NCI-H446 (cell line): ENCODE results near the gene SAMD10.
"Not testable (repeated sequence)": the region's sequence is repeated elsewhere in the genome, so short reads cannot be mapped to it uniquely, and the experiment has no call there.

Source experiments
- DNase-seq, 2 experiments: peaks; one replicate each; lab custom pipeline; 2025; lab: John Stamatoyannopoulos, UW

The SAMD10 gene

DNA sequence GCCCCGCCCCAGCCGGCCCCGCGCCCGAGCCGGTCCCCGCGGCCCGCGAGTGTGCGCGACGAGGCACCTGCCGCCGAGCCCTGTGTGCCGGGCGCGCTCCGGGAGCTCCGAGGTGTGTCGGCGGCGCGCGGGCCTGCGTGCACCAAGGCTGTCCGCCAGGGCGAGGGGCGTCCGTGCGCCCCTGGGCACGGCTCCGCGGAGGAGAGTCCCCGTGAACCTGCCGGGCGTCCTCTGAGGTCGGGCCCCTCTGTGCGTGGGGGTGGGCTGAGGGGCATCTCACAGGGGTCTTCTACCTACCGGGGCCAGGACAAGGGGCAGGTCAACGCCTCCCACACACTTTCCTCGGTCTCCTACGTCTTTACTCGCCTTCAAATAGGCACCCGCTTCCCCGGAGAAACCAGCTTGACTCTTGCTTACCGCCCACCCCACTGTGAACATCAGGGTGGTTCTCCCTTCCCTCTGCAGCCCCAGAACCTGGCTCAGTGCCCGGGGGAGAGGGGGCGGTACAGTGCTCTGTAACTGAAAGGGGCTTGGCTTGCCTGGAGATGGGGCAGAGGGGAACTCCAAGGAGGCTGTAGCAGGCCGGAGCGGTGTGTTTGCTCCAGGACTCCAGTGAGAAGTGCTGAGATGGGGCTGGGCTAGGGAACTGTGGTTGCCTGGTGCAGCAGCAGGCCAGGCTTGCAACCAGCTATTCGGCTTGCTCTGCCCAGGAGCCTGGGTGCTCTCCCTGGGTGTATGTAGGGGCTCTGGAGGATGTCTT is at the start of gene SAMD10:
Gene SAMD10, minus strand, starts transcription at position 86 of the 760 bp plus-strand sequence. CDS start 175 bp downstream, outside the sequence.
- DNase-seq = peak; percentile 78 to 90

DNA sequence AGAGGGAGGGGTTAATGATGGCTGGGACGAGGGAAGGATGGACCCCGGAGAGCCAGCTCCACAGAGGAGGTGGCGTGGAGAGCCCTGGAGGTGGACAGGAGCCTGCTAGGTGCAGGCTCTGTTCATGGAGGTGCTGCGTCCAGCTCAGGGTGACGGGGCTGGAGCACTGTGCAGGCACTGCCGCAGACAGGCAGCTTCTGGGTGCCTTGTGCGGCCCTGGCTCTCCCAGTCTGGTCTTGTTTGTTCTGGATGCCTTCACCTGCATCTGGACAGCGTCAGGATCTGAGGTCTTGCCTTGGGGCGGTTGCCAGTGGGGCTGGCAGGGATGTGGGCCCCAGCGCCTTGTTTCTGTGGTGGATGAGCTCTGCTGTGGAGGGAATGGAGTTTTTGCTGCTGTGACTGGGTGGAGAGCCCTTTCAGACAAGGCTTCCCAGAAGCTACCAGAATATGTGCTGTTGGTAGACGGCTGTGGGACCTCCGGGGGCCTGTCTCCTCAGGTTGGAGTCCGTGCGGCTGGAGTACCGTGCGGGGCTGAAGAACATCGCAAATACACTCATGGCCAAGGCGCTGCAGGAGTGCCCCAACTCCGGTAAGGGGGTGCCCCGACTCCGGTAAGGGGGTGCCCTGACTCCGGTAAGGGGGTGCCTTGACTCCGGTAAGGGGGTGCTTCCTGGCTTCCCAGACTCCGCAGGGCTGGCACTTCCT is 48.7 kb upstream of the SAMD10 start:
- DNase-seq = no peak

DNA sequence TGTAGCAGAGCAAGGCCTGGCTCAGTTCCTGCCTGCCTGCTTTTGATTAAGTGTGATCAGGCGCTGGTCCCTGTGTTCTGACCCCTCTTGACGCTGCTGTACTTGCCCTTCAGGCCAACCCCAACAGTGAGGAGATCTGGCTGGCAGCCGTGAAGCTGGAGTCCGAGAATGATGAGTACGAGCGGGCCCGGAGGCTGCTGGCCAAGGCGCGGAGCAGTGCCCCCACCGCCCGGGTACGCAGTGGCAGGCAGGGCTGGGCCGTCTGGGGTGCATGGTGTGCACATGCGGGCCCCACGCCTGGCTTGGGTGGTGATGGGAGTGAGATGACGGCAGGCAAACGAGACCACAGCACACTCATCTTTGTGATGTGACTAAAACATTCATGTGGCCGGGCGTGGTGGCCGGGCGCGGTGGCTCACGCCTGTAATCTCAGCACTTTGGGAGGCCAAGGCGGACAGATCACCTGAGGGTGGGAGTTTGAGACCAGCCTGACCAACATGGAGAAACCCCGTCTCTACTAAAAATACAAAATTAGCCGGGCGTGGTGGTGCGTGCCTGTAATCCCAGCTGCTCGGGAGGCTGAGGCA is 46.5 kb upstream of the SAMD10 start:
- no peak for DNase-seq

DNA sequence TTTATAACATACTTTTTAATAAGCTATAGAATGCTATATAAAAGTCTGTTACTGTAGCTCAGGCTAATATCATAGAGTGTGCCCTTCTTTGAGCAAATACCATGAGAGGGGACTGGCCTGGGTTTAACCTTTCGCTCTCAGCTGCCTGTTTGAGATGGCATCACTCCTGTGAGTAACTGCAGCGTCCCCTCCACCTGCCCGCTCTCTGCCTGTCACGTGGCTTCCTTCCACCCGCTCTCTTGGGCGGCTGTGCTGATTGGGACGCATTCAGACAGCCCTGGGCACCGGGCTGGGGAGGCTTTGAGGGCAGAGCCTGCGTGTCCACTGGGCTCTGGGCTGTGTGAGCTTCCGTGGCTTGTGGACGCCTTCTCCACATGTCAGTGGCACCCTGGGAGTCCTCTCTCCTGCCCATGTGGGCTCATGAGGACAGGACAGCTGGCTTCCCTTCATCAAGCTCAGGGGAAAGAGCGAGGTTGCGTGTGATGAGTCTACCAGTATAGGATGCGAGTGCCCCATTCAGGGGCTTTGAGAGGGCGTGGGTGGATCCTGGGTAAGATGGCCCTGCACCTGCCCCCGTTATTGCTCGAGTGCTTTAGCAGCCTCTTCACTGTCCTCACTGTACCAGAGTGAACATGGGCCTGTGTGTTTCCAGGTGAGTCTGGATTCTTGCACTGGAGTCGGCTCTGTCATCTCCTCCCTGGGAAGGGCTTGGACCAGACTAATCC is 45.8 kb upstream of the SAMD10 start:
- no peak for DNase-seq

DNA sequence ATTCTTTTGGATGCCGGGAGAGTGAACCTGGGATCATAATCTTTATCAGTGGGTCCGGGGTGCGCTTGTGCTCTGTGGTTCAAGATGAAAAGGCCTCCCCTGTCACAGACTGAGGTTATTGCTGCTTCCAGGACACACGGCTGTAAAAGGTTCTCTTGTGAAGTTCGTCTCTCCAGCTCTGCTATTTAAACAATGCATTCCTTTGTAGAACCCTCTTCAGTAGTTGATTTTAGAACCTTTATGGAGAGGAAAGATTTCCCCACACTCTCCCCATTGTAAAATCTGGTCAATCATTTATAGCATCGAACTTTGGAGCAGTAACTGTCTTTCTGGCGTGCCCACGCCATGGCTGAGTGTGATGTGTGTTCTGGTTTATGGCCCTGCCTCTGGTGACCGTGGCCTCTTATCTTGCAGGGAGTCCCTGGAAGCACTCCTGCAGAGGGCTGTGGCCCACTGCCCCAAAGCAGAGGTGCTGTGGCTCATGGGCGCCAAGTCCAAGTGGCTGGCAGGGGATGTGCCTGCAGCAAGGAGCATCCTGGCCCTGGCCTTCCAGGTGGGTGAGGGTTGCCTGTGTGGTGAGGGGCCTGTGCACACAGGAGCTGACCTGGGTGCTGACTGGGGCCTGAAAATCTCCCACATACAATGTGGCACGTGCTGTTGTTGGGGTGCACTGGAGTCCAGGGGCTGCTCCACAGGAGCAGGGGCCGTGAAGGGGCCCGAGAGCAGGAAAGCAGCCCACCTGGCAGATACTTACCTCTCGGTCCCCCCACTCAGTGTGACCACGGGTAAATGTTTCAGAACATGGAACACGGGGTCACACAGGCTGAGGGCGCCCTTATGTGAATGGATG is 44.9 kb upstream of the SAMD10 start:
- DNase-seq = no peak

DNA sequence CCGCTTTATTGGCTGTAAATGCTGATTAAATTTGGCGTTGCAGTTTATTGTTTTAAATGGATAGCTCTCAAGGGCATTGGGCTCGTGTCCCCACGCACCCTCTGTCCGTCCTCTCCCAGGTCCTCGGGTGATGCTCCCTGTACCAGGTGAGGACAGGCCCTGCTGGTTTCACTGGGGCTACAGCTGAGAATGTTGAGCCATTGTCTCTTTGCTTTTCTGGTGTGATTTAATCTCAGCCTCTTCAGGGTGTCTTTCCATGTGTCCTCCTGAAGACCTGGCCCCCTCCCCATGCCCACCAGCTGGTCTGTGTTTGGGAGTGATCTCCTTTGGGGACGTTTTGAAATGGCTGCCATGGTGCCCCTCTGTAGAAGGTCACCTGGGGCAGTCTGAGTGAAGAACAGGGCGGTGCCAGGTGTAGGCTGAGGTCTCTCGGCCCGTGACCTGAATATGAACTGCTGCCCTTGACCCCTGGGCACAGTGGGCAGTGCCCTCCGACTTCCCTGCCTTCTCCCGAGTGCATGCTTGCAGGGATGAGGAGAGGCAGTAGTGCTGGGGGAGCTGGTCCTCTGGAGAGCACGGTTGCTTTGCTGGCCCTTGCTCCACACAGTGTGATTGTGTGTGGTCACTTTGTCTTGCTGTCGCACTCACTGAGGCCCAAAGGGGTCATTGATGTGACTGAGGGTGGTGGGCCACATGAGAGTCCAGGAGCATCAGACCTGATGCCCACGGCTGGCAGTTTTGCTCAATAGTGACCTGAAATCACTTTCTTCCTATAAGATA is 44.1 kb upstream of the SAMD10 start:
- no peak for DNase-seq

DNA sequence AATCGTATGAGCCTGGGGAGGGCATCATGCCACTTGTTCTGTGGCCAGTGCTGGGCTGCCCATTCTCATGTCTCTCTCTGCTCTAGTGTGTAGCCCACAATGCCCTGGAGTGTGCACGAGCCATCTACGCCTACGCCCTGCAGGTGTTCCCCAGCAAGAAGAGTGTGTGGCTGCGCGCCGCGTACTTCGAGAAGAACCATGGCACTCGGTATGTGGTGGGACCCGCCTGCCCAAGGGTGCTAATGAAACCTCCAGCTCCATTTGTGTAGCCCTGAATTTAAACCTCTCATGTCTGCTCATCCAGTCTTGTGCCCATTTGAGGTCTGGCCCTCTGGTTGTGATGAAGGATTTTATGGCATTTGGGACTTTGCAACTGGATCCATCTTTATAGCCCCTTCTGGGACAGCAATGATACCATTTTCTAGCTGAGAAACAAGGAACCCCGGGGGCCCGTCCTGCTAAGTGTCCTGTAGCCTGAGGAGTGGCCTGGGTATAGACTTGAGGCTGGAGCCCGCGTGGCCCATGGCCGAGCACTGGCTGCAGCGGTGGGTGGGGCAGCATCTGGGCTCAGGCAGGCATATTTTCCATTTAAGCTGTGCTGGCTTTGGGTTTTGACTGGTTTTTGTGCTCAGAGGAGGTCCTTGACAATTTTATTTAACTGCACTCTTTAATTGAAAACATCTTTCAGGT is 43.4 kb upstream of the SAMD10 start:
- no peak for DNase-seq

DNA sequence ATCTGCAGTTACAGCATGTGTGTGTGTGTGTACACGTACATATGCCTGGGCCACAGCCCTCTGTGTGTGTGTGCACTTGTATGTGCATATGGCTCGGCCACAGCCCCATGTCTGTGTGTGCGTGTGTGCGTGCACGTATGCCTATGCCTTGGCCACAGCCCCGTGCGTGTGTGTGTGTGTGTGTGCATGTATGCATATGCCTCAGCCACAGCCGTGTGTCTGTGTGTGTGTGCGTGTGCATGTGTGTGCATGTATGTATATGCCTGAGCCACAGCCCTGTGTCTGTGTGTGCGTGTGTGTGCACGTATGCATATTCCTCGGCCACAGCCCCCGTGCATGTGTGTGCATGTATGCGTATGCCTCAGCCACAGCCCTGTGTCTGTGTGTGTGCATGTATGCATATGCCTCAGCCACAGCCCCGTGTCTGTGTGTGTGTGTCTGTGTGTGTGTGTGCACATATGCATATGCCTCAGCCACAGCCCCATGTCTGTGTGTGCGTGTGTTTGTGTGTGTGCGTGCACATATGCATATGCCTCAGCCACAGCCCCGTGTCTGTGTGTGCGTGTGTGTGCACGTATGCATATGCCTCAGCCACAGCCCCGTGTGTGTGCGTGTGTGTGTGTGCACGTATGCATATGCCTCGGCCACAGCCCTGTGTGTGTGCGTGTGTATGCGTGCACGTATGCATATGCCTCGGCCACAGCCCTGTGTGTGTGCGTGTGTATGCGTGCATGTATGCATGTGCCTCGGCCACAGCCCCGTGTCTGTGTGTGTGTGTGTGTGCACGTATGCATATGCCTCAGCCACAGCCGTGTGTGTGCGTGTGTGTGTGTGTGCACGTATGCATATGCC is 41.9 kb upstream of the SAMD10 start:
- DNase-seq = no peak

DNA sequence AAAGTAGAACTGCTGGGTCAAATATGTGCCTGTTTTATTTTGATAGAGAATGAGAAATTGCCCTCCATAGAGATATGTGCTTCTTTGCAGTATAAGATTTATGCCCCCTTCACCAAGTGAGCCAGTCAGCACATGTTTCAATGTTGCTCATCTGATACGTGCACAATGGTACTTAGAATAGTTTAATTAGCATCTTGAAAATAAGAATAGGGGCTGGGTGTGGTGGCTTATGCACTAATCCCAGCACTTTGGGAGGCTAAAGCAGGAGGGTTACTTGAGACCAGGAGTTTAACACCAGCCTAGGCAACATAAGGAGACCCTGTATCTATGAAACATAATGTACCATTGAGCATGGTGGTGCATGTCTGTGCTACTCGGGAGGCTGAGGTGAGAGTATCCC is 36.2 kb upstream of the SAMD10 start:
- no peak for DNase-seq

DNA sequence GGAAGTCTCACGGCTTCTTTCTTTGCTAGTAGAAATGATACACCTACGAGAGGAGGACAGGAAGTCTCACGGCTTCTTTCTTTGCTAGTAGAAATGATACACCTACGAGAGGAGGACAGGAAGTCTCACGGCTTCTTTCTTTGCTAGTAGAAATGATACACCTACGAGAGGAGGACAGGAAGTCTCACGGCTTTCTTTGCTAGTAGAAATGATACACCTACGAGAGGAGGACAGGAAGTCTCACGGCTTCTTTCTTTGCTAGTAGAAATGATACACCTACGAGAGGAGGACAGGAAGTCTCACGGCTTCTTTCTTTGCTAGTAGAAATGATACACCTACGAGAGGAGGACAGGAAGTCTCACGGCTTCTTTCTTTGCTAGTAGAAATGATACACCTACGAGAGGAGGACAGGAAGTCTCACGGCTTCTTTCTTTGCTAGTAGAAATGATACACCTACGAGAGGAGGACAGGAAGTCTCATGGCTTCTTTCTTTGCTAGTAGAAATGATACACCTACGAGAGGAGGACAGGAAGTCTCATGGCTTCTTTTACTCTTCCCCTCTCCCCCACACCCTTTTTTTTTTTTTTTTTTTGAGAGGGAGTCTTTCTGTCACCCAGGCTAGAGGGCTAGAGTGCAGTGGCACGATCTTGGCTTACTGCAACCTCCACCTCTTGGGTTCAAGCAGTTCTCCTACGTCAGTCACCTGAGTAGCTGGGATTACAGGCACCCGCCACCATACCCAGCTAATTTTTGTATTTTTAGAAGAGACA is 33.1 kb upstream of the SAMD10 start:
- DNase-seq = not testable (repeated sequence)

DNA sequence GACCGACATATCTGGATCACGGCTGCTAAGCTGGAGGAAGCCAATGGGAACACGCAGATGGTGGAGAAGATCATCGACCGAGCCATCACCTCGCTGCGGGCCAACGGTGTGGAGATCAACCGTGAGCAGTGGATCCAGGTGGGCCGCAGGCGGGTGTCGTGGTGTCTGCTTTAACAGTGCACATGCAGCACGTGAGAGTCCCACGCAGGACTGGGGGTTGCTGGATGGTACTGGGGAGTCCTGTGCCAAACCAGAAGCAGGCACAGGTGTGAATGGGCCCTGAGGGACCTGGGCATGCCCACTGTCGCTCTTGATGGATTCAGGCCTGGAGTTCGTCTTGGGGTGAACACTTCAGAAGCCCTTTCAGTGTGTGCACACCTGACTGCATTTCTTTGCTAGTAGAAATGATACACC is 31.9 kb upstream of the SAMD10 start:
- no peak for DNase-seq

DNA sequence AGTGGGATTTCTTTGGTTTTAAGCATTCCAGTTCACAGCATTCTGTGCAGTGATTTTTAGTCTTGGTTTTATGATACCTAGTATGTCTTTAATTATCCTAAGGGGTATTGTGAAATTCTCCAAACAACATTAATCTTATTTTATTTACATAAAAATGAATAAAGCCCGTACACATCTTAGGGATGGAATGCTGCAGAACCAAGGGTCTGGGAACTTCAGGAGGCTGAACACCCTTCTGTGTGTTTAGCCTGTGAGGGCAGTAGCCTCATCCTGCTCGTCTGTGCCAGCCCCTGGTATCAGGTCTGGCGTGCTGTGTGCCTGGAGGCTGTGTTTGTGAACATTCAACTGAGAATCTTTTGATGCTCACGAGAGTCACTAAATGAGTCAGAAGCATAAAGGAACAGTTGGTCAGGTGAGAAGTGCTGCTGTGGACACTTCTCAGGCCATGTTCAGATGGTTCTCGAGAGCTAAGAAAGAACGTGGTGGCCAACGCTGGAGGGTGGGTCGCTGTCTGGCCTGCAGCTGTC is 31.3 kb upstream of the SAMD10 start:
- no peak for DNase-seq

DNA sequence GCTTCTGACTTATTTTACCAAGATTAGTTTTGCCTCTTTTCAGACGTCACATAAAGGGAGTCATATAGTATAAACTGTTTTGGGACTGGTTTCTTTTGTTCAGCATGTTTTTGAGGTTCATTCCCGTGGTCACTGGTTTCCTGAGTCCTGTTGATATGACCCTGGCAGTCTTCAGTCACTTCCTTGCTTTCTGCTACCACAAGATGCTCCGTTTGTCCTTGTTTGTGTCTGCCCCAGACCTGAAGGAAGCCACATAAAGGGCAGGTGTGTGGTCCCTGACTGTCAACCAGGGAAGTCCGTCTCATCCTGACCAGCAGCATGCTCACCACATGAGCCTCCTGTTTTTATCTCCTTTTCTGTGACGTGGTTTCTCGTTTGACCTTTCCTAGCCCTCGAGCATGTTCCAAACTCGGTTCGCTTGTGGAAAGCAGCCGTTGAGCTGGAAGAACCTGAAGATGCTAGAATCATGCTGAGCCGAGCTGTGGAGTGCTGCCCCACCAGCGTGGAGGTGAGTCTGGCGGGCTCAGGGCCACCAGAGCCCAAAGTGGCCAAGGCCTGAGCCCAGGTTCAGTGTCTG is 30.5 kb upstream of the SAMD10 start:
- no peak for DNase-seq

DNA sequence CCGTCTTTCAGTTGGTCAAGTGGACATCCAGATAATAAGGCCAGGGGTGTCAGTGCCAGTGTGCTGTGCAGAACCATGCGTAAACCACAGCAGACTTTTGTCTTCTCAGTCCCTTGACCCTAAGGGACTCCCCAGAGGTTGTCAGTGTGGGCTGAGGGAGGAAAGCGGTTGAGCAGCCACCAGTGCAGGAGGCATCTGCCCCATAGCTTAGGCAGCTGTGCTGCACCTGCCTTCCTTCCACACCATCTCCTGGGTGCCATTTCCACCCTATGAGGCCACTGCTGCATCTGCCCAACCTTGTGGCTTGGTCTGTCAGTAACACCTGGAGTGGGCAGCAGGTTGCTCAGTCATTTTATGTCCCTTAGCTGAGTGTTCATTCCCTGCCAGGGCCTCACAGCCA is 27.5 kb upstream of the SAMD10 start:
- no peak for DNase-seq

DNA sequence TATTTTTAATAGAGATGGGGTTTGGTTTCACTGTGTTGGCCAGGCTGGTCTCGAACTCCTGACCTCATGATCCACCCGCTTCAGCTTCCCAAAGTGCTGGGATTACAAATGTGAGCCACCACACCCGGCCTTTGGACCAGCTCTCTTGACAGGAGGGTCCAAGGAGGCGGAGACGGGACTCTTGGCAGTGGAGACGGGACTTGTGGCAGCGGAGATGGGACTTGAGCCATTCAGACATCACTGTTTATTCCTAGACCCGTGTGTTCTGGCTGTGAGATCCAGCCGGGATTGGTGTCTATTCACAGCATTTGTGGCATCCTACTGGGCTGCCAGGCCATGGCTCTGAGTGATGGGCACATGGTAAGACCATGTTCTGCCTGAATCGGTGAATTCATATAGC is 27.0 kb upstream of the SAMD10 start:
- no peak for DNase-seq

DNA sequence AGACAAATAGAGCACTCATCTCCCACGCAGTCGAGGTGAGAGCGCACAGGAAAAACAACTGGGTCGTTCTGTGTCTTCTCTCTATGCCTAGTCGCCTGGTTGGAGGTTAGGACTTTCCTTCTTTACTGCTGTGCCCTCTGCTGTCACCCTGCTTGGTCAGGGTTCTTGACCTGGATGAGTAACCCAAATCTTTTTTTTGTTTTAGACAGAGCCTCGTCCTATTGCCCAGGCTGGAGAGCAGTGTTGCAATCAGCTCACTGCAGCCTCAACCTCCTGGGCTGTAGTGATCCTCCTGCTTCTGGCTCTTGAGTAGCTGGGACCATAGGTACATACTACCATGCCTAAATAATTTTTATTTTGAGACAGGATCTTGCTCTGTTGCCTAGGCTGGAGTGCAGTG is 26.0 kb upstream of the SAMD10 start:
- no peak for DNase-seq

DNA sequence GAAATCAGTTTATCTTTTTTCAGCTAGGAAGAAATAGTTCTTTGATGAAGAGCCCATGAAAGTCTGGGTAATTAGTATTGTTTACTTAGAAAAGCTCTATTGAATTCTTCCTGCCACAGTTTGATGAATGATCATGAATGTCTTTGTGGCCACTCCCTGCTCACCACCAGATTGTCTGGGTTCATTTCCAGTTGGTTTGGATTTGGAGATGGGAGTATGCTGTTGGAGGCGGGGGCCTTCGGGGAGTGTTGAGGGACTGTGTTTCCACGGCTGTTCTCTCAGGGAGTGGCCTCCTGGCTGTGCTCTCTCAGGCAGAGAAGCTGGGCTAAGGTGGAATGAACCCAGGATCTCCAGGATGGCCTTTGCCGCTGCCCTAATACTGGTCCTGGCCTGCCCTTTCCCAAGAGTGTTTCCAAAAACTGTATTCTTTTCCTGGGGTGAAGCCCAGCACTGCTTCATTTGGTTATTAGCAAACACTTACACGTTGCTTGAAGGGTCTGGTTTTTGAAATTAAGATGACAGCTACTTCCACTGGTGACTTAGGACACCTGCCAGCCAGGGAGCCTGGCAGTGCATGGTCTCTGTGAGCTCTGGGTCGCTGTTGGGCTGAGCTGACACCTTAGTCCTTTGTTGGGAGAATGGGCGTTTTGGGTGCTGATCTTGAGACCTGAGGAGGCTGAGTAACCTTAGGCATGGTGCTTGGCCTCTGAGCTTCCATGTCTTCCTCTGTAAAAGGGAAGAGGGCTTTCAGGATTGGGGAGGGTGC is 24.7 kb upstream of the SAMD10 start:
- no peak for DNase-seq
